CD1c-positive myeloid dendritic cell (primary cell): ENCODE measurements around the gene BMP6.
"Not testable (repeated sequence)": the region's sequence is repeated elsewhere in the genome, so short reads cannot be mapped to it uniquely, and the experiment has no call there.

ENCODE experiments used
- DNase-seq: peaks from one replicate; pipeline ENCODE4 v3.0.0-alpha.2; 2016; ENCODE audit errors: extremely low spot score

BMP6 gene

DNA sequence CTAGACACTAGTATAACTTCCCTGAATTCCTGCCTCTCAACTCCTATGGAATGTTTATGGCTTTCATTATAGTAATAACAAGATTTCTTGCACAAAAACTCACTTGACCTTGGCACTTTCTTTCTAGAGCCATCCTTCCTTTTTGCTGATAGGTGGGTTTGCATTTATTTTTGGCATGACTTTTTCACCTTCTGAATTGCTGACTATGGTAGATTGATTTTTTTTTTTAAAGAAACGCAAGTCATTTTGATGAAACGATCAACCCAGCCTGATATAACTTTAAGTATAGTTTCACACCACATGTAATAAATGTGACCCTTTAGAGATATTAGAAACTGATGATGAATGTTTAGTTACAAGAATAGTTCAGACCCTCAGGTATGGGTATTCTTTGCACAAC, 61.8 kb downstream of the BMP6 start:
- no peak for DNase-seq

DNA sequence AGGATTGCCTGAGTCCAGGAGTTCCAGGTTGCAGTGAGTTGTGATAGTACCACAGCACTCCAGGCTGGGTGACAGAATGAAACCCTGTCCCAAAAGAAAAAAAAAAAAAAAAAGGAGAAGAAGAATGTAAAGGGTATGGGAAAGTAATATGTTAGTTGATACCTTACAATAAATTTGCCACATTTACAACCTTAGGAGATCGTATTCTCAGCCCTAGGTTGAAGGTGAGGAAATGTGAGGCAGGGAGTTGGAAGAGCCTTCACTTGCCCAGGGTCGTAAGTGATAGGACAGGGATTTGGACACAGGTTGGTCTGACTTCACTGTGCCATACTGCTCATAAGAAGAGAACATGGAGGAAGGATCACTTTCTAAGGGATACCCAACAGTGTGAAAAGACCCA, 68.6 kb downstream of the BMP6 start:
- DNase-seq: no peak

DNA sequence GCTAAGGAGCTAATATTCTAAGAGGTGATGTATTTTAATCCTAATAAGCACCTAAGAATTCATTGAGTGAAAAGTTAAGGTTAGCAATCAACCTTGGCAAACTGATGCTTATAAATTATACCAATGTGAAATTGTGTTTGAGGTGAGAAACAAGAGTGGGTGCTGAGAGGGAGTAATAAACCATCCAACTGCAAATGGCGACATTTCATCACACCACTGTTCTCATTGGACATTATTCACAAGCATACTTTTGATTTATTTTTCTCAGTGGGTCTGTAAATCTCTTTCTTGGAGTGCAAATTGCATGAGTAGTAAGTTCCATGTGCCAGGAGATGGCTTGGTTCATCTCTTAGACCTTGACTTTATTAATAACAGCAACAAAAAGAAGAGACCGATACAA, 71.5 kb downstream of the BMP6 start:
- no peak for DNase-seq

DNA sequence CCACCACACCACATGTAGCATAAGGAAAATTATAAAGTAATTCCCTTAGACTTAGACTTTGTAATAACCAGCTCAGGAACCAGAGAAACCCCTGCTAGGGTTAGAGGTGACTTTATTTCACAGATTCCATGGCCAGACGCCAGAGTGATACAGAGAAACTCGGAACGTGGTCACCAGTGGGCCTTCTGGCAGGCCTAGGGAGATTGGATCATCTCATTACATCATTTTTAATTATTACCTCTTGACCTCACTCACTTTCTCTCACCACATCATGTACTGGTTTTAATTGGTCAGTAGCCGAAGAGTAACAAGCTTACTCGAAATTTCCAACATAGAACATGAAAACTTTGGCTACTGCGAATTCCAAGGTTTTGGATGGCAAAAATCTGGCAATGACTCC, 72.9 kb downstream of the BMP6 start:
- no peak for DNase-seq

DNA sequence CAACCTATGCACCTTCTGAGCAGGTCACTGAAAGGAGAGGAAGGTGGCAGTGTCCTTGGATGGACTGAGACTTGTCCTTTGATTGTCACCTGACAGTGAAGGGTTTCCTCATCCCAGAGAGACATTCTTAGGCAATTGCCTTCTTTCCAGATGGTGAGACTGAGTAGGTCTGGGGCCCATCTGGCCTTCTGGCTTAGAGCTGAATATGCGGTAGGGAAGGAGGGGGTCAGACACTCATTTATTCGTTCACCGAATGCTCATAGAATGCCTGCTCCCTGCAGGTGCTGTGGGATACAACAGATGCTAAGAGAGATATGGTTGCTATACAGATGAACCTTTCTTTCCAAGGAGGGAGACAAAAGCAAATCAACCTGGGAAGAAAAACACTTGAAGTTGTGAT, 76.8 kb downstream of the BMP6 start:
- no peak for DNase-seq

DNA sequence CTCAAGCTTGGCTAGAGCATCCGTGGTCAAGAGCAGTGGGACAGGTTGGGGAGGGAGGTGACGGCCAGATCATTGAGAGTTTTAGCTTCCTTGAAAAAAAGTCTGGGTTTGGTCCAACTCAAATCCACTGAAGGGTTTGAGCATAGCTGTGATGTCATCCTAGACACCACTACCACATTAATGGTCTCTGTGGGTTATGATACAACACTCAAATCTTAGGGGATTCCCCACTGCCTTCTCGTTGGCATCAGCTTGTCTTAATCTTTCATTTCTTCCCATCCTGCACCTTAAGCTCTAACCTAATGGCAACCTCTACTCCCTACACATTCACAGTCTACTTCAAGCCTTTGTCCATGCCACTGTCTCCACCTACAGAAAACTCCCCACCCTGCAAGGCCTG, 77.3 kb downstream of the BMP6 start:
- no peak for DNase-seq

DNA sequence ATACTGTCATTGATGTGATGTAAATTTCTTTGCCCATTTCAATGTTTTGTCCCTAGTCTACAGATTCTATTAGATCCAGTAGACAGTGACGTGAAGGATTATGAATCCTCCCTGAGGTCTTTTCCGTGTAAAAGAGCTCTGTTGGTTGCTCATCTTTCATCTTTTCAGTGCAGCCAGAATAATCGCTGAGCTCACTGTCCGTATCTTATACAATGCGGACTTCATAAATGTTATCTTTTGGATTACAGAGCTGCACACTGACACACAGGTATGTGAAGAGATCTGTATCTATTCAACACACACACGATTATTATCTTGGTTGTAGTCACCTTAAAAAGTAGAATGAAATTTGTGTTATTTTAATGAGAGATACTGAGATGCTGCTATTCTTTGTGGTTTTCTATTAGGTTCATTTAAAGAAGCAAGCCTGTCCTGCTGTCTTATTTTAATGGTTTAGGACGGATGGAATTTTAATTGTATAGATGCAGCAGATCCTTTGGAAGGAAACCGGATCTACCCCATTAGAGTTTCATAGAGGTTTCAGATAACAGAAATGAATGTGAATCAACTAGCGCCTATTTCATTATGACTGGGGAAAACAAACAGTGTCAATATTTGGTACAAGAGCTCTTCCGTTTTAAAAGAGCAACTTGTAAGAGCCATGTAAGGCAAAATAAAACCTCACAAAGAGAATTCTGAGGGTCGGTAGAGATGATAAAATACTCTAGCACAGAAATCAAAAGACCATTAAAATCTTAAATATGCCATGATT, 79.4 kb downstream of the BMP6 start:
- no peak for DNase-seq

DNA sequence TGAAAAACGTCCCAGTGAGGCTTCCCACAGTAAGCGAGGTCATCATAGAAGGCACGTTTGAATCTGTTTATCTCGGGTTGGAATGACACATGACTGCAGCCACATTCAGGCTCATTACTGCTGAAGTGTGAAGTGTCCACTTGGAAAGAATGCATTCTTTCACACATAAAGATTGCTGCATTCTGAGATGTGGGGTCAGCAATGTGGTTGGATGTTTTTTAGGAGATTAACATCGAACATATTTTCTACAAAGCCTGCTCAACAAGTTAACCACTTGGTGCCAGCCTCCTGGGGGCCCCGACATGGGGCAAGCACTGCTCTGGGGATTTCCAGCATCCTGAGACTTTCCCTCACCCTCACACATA, 79.9 kb downstream of the BMP6 start:
- DNase-seq: no peak

DNA sequence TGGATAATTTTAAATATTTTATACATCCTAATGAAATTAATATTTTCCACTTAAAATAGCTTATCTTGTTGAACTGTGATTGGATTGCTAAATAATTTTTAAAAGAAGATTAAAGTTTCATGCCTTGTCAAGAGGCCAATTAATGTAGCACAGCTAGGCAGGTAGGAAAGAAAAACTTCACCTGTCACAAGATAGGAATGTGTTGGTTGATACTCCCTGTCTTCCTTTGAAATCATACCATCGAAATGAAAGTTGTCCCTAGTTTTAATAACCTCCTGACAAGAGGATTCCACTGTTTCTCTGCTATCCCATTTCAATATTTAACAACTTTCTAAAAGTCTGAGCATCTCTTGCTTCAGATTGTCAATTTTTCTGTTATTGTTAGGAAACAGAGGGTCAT, 80.8 kb downstream of the BMP6 start:
- DNase-seq: no peak

DNA sequence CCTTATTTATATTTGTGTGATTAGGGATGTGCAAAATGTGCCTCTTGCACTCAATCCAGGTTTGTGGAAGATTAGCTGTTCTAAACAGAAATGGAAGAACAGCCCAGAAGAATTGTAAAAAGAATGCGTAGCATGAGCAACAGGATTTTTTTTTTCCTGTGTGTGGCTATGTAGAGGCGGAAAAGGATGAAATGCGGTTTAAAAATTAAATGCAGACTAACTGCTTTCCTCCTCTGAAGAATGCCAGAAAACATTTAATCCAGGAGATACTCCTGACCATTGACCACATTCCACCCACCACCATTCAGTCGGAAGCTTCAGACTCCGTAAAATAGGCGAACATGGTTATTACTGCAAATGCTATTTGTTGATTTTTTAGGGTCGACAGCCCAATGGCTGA, 83.4 kb downstream of the BMP6 start:
- DNase-seq: no peak

DNA sequence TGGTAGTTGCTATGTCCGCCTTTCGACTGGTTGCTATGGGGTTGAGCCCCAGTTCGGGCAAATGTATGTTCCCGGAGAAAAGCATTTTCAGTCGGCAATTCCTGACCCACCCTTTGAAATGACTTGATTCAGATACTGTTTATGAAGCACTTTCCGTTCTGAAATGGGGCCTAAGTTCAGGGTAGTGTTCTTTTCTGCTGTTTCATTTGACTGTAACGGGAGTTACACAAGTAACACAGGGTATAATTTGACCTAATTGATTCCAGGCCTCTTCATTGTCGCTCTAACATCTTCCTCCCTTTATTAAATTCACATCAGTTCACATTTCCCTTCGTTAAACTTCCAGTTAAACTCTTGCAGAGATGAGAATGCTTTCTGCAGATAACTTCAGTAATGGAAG, 85.5 kb downstream of the BMP6 start:
- DNase-seq: no peak

DNA sequence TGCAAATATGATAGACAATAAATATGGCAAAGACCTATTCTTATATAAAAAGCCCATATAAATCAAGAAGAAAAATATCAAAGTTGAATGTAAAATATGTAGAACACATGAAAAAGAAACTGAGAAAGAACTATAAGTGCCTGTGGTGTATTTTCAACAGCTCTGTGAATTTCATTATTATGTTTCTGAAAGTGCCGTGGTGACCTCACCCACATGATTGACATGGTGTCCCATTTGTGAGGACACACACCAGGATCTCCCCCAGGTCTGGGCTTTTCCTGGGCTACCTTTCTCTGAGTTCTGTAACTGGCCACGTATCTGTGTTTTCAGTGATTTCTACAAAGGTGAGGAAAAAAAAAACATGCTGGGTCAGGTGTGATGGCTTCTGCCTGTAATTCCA, 86.7 kb downstream of the BMP6 start:
- no peak for DNase-seq

DNA sequence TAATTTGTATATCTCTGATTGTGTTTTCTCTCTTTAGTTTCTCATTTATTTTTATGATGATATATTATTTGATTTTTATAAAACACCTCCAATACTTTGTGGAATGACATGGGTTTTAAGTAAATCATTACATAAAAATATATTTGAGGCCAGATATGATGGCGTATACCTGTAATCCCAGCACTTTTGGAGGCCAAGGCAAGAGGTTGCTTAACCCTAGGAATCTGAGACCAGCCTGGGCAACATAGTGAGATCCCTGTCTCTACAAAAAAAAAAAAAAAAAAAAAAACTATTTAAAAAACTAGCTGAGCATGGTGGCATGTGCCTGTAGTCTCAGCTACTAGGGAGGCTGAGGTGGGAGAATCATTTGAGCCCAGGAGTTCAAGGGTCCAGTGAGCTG, 87.3 kb downstream of the BMP6 start:
- DNase-seq: no peak

DNA sequence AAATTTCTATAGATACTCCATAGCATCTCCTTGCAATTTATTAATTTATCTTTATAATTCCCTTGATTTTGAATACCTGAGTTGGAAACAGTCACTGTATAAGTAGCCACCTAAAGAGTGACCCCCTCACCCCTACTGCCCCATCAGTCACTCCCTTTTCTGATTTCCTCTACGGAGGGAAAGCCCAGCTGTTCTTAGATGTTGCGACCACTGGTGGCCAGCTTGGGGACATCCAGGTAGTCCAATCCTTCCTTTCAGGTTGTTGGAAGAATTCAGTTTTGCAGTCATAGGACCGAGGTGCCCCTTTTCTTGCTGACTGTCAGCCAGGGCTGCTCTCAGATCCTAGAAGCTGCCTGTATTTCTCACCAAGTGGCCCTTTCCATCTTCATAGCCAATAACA, 87.8 kb downstream of the BMP6 start:
- no peak for DNase-seq

DNA sequence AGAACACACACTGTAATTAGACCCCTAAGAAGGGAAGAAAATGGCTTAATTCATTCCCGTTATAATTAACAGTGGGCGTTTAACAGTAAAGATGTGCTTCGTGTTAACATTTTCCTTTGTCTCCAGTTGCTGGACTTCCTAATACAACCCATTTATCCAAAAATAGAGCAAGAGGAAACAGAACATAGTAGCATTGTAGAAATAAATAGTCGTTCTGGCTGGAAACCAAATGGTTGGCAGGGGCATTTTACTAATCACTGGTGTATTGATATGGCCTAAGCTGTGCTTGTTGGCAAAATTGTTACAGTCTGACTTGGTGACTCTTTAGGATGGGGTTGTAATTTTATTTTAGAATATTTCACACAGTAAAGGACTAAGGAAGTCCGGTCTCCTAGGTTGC, 89.8 kb downstream of the BMP6 start:
- no peak for DNase-seq

DNA sequence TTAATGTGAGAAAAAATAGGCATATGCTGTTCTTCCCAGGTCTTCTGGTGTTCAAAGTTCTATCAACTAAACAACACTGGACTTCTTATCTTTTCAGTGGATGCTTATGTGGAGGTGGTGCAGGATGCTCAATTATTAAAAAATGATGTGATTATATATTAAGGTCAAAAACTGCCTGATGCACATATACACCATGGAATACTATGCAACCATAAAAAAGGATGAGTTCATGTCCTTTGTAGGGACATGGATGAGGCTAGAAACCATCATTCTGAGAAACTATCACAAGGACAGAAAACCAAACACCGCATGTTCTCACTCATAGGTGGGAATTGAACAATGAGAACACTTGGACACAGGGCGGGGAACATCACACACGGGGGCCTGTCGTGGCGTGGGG, 91.3 kb downstream of the BMP6 start:
- not testable (repeated sequence) for DNase-seq

DNA sequence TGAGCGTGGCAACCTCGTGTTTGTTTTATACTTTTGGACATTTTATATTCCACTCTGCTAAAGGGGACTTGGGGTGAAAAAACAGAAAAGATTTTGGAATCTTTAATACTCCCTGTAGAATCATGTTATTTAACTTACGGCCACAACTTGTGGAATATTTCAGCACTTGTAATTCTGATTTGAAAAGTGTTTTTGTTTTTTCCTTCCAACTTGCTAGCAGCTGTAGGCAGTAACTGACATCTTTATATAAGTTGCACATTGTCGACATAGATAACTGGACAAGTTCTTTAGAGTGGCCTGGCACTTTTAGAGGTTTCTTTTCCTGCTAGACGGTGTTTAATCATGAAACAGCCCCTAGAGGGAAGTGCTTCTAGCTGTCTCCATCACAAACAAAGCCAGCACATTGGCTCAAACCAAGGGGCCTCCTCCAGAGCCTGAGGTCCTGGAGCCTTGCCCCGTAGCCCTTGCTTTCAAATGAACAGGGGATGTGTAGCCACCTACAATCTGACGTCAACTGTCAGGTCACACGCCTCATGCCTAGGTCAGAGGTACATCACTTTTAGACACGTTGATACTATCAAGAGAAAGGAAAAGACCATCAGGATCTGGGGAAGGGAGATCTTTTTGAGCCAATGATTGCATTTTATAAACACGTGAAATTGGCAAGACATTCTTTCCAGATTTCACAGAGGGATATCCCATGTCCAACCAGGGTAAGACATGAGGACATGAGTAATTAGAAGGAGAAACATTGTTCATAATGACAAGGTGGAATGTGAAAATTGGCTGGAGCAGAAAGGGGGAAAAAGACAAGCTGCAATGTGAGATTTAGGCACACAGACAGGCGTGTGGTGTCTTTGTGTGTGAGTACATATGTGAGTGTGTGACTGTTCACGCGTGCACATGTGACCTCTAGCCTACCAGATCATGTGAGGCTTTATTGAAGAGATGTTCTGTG, 92.6 kb downstream of the BMP6 start:
- no peak for DNase-seq

DNA sequence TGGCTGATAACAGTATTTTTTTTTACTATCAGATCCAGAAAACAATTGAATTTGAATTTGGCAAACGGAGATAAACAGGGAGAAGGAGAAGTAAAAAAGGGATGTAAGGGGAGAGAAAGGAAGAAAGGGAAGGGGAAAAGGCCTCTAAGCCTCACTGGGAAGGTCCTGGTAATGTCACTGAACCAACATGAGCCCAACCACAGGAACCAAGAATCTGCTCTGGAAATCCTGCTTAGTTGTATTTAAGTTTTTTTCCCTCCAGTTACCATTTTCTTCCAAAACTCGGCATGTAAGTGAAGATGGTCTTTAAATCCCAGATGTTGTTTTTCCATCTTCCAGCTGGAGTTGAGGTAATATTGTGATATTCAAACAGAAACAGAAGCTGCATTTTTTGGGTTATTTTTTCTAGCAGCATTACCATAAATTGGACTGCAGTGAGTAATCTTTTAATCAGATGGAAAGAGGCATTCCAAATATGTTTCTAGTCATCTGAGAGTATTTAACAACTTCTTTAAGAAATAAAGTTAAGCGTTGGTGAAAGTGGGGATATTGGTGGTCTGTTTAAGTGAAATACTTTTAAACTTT, 93.6 kb downstream of the BMP6 start:
- no peak for DNase-seq

DNA sequence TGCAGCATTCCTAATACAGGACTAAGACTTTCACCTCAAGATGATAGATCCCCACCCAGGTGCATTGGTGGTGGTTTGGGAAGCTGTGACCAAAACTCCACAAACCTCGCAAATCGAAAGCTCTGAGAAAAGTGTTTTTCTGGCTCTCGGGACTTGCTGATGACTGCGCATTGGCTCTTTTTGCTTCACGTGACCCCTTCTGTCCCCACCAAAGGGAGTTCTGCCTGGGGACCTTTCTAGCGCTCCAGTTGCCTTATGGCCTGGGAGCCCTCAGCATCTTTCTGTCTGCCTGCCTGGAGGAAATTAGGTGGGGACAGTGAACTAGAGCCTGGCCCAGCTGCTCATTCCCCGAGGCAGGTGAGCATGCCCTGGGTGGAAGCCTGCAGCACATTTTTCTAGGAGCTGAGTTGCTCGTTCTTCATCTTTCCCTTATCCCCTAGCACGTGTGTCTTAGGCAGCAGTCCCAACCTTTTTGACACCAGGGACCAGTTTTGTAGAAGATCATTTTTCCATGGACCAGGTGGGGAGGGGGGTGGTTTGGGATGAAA, 94.5 kb downstream of the BMP6 start:
- DNase-seq: no peak

DNA sequence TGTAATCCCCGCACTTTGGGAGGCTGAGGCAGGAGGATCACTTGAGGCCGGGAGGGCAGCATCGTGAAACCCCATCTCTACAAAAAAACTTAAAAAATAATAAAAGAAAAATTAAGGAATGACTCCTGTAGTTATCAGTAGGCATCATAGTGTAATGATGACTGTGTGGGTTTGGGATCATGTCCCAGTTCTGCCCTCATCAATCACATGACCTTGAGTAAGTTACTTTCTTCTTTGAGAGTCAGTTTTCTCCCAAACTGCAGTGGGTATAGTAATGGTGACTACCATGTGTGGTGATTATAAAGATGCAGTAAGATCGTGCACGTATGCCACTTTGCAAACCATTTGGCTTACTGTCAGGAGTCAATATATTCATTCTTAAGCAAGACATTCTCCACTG, 95.5 kb downstream of the BMP6 start:
- DNase-seq: no peak

DNA sequence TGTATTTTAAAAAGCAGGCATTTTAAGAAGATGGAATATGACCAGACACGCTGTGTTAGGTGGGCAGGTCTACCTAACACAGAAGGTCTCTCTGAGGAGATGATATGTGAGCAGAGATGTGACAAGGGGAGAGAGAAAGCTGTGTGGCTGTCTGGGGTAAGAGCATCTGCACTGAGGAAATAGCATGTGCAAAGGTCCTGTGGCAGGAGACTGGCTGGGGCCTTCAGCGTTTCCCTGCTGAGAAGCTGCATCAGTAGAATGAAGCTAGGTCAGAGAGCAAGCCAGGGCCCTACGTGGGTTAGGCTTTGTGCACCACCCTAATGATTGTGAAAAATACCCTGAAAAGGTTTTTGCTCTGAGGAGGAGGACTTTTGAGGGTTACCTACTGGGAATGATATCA, 97.7 kb downstream of the BMP6 start:
- no peak for DNase-seq

DNA sequence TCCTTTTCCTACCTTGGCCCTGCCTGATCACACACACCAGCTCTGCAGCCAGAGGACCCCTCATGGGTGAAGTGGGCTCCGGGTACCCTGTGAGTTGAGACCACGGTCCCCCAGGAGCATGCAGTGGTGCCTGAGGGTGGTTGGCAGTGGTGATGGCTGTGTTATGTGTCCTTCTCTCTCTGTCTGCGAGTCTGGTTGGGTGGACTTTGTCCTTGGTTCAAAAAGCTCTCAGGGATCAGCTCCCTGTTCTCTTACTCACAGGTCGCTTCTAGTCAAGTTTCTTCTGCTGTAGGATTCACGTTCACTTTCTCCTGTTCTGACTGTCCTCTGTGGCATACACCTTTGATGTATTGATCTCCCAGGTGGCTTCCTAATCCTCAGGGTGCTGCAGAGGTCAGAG, 100.1 kb downstream of the BMP6 start:
- DNase-seq: no peak

DNA sequence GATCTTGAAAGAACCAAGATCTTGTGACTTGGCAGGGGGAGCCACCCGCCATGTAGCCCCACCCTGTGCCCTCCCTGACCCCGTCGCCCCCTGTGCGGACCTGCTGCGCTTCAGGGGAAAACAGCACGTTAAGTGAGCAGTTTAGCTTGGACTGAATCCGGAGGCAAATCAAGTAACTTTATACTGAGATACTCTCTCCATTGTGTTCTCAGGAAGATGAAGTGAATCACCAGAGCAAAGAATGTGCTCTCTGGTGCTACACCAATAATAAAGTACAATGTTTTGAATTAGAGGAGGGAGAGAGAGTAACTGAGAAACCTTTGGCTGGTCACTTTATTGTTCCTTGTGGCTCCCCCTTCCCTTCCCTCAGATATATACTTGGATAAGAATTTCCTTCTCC, 101.2 kb downstream of the BMP6 start:
- DNase-seq: no peak
